IPS-20b (cell line): ENCODE results near the gene IGF1R.

Source experiments
- H3K27ac ChIP-seq: one replicate; pipeline ENCODE4 v1.5.1; 2013; ENCODE audit warnings: low read length
- H3K27me3 ChIP-seq: 2 replicates; pipeline ENCODE4 v1.6.1; 2013; ENCODE audit warnings: mild to moderate bottlenecking, low read length, inconsistent platforms; ENCODE audit not compliant: insufficient read depth
- H3K36me3 ChIP-seq: 2 replicates; pipeline ENCODE4 v1.6.1; 2013; ENCODE audit warnings: low read depth, mild to moderate bottlenecking, inconsistent platforms, low read length, moderate library complexity; ENCODE audit not compliant: insufficient read depth
- H3K4me1 ChIP-seq: 2 replicates; pipeline ENCODE4 v1.6.1; 2013; ENCODE audit warnings: mild to moderate bottlenecking, control low read depth, inconsistent platforms, low read length, moderate library complexity; ENCODE audit not compliant: insufficient read depth
- H3K4me3 ChIP-seq: 2 replicates; pipeline ENCODE4 v1.5.1; 2013; ENCODE audit warnings: mild to moderate bottlenecking, low read length, inconsistent platforms
- H3K9ac ChIP-seq: 2 replicates; pipeline ENCODE4 v1.6.1; 2013; ENCODE audit warnings: low read depth, mild to moderate bottlenecking, inconsistent platforms, low read length, moderate library complexity
- H3K9me3 ChIP-seq: 2 replicates; pipeline ENCODE4 v1.6.1; 2013; ENCODE audit warnings: mild to moderate bottlenecking, low read depth, low read length, inconsistent platforms; ENCODE audit not compliant: insufficient read depth

The IGF1R gene

DNA sequence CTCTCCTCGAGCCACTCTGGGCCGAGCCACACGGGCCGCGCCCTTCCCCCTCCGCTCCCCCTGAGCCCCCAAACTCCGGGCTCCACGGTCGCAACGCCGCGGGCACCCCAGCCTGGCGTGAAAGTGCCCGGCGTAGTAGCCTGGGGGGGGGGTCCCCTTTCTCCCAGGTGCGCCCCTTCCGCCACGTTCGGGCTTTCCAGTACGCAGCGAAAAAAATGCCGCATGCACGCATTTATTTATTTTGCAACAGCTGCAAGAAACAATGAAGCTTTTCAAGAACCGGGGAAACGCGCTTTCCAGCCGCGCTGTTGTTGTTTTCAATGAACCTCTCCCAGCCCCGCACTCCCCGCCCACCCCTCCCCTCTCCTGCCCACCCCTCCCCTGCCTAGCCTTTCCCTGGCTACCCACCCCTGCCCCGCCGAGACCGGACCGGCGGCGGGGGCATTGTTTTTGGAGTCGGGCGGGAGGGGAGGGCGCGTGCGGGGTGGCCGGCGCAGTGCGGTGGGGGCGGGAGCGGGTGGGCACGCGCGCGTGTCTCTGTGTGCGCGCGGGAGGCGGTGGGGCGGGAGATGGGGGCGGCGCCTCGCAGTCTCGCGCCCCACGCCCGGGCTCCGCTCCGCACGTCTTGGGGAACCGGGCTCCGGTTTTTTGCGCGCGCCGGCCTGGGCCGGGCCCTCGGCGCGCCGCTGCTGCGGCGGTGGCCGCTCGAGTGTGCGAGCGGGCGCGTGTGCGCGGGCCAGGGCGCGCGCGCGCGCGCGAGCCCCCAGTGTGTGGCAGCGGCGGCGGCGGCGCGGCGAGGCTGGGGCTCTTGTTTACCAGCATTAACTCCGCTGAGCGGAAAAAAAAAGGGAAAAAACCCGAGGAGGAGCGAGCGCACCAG lies at the start of gene IGF1R:
IGF1R (plus strand) TSS at position 766 of the 880 bp plus-strand sequence. CDS start 1,043 bp downstream, outside the sequence.
- no peaks in the 10 kb centered on the region for H3K9me3 ChIP-seq
- peak within 1 kb of the TSS; percentile 99 for H3K4me3 ChIP-seq
- H3K9ac ChIP-seq: peak within 1 kb of the TSS; percentile 92; the same call in 1 of the 2 replicates
- H3K4me1 ChIP-seq: peaks cover 15% of the 10 kb centered on the region; the same call in 1 of the 2 replicates
- H3K27me3 ChIP-seq: peaks cover 26% of the 10 kb centered on the region; the same call in 1 of the 2 replicates
- H3K27ac ChIP-seq: peak within 1 kb of the TSS; percentile 90
- H3K36me3 ChIP-seq: no peaks in the 10 kb centered on the region

DNA sequence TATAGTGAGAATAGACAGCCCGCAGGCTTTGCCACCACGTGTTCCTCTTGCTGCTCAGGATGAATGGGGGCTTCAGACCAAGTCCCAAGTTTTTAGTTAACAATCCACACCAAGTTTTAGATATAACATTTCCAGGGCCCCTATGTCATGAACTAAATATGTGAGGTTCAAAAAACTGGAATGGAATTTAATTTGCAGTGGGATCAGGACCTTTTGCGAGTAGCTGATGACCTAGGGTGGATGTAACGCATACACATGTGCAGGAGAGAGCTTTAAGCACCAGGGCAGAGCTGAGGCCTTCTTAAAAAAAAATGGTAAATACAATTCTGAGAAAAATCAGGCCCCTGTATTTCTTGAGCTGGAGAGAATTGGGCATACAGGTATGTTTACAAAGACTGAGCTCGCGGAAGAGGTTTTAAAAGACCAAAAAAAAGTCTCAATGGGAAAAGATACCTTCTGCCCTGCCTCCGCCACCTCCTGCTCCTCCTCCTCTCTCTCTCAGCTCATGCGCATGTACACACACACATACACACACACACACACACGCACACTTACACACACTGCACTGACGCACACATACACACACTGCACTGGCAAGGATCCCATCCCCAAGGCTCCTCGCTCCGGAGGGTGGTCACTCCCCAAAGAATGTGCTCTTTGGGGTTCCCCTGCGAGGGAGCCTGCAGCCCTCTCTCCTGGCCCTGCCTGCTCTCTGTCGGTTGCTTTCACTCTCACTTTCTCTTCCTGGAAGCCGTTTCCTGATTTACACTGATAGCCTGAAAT lies 48.2 kb upstream of the IGF1R start:
- Histone ChIP-seq H3K9ac (peak overlapping the region; percentile 5; the same call in 1 of the 2 replicates), H3K36me3 (no peaks in the 10 kb centered on the region), H3K27ac (no peak overlapping the region), H3K4me3 (peak overlapping the region; percentile 25; the same call in 1 of the 2 replicates), H3K9me3 (peaks cover 4% of the 10 kb centered on the region; the same call in 1 of the 2 replicates), H3K27me3 (0 out of 2 replicates have a peak, but pooled peaks cover 5% of the 10 kb centered on the region), H3K4me1 (peaks cover 12% of the 10 kb centered on the region)

- no peaks in the 10 kb centered on the region for H3K27me3 ChIP-seq
- no peak overlapping the region for H3K9ac ChIP-seq
- H3K9me3 ChIP-seq: peaks cover 4% of the 10 kb centered on the region; the same call in 1 of the 2 replicates
- H3K4me1 ChIP-seq: peaks cover 8% of the 10 kb centered on the region
- H3K4me3 ChIP-seq: no peak overlapping the region
- no peaks in the 10 kb centered on the region for H3K36me3 ChIP-seq
- no peak overlapping the region for H3K27ac ChIP-seq
Observed at GRCh38 chr15:98604983-98605382, 43.4 kb upstream of the IGF1R start.

DNA sequence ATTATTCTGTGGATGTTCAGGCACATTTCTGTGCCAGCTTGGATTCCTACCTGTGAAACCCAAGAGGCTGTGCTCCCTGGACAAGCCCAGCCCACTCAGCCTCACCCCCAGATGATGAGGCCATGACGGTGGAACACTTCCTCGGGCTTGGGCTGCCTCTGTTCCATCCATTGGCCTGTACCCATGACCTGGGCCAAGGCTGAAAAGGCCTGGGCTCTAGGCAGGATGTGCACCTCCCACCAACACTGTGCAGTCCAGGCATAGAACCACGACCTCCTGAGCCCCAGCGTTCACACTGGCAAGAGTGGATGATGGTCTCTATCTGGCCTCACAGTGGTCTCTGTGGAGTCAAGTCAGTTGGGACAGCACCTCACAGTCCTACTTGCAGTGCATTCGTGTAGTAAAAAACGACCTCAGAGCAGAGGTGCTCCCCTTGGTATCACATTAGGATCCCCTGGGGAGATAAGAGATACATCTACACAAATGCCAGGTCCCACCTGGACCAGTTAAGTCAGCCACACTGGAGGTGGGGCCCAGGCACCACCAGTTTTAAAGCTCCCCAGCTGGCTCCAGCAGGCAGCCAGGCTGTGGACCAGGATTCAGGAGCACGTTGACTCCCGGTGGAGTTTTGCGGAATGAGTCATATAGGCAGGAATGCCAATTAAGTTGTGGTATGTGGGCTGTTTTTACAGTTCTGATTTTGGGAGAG lies 39.0 kb upstream of the IGF1R start:
- H3K27ac ChIP-seq: no peak overlapping the region
- H3K36me3 ChIP-seq: no peaks in the 10 kb centered on the region
- H3K4me1 ChIP-seq: peaks cover 4% of the 10 kb centered on the region; the same call in 1 of the 2 replicates
- H3K9me3 ChIP-seq: no peaks in the 10 kb centered on the region
- no peak overlapping the region for H3K9ac ChIP-seq
- H3K27me3 ChIP-seq: no peaks in the 10 kb centered on the region
- no peak overlapping the region for H3K4me3 ChIP-seq

DNA sequence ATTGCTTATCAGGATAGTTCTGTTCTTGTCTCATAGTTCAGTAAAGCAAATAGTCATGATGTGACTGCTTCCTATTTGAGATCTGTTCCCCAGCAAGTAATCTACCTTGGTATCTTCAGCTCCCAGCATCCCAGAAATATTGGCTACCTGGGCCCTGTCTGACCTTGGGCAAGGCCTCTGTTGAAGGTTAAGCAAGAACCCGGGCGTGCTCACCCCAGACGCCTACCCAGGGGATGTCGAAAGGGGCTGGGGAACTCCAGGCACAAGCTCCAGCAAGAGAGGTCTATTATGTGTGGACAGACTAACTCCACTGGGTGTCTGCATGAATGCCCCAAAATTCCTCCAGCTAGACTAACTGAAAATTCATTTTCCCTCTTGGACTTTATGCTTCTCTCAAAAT lies 37.3 kb upstream of the IGF1R start:
- H3K9ac ChIP-seq: no peak overlapping the region

DNA sequence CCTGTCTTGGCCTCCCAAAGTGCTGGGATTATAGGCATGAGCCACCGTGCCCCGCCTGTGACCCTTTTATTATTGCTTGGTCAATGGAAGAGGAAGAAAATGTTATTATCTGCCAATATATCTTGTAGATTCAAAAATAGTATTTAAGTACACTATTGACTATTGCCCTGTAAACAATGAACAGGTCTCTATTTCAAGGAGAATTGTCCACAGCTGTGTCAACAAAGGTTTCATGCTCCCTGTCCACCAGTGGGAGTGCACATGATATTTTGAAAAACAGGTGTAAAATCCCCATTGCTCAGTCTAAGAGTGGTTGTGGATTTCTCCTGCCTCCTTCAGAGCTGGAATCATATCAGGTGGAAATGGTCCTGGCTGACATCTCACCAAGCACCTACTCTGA lies 36.5 kb upstream of the IGF1R start:
- Histone ChIP-seq H3K36me3 (no peaks in the 10 kb centered on the region), H3K27me3 (no peaks in the 10 kb centered on the region), H3K4me3 (no peak overlapping the region), H3K9me3 (no peaks in the 10 kb centered on the region), H3K9ac (no peak overlapping the region), H3K27ac (no peak overlapping the region), H3K4me1 (peaks cover 4% of the 10 kb centered on the region; the same call in 1 of the 2 replicates)

More for the DNA sequence above, 37.3 kb upstream of the IGF1R start:
- Histone ChIP-seq H3K27ac (no peak overlapping the region), H3K36me3 (no peaks in the 10 kb centered on the region), H3K4me1 (peaks cover 4% of the 10 kb centered on the region; the same call in 1 of the 2 replicates), H3K27me3 (no peaks in the 10 kb centered on the region), H3K4me3 (no peak overlapping the region), H3K9me3 (no peaks in the 10 kb centered on the region)

DNA sequence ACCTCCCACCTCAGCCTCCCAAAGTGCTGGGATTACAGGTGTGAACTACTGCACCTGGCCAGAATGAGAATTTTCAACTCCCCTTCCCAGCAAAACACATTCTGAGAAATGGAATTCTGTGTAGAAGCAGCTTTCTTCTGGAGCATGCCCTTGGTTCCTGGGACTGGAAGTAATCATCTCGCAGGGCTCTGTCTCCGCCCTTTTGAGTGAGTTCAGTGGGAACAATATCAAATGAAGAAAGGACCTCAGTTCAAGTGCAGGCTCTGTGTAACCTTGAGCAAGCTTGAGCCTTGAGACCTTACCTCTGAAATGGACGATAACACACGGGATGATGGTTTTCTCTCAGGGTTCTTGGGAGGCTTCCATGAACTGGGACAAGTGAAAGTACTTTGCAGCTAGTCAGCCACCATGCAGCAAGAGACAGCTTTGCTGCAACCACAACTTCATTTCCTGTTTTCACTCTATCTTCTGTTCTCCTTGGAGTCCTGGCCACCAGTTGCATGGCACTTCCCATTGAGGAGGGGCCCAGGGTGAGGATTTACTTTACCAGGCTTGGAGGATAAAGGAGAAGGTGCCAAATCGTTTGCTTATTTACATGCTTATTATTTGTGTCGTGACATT lies 35.7 kb upstream of the IGF1R start:
- Histone ChIP-seq H3K4me1 (peaks cover 4% of the 10 kb centered on the region; the same call in 1 of the 2 replicates), H3K27ac (no peak overlapping the region), H3K9ac (no peak overlapping the region), H3K4me3 (no peak overlapping the region), H3K27me3 (no peaks in the 10 kb centered on the region), H3K9me3 (no peaks in the 10 kb centered on the region), H3K36me3 (no peaks in the 10 kb centered on the region)

DNA sequence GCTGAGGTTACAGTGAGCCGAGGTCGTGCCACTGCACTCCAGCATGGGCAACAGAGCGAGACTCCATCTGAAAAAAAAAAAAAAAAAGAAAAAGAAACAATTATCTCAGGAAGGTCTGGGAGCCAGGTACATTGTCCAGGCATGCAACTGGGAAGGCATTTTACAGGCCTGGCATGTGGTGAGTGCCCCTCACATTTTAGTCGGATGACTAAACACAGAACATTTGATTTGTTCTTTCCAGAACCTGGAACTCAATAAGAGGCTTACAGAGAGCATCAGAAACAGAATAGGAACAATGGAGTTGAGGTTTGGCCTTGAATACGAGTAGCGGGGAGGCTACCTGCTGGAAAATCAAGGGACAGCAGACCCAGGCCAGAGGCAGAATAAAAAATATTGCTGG lies 33.7 kb upstream of the IGF1R start:
- Histone ChIP-seq H3K9ac (no peak overlapping the region), H3K27ac (no peak overlapping the region), H3K4me3 (no peak overlapping the region), H3K27me3 (no peaks in the 10 kb centered on the region), H3K9me3 (no peaks in the 10 kb centered on the region), H3K36me3 (no peaks in the 10 kb centered on the region), H3K4me1 (no peaks in the 10 kb centered on the region)

GRCh38 chr15:98616397-98616796 lies 31.9 kb upstream of the IGF1R start:
- no peak overlapping the region for H3K4me3 ChIP-seq
- H3K27ac ChIP-seq: no peak overlapping the region
- H3K36me3 ChIP-seq: no peaks in the 10 kb centered on the region
- no peak overlapping the region for H3K9ac ChIP-seq
- no peaks in the 10 kb centered on the region for H3K9me3 ChIP-seq
- H3K4me1 ChIP-seq: no peaks in the 10 kb centered on the region
- no peaks in the 10 kb centered on the region for H3K27me3 ChIP-seq

GRCh38 chr15:98617328-98617980 lies 30.9 kb upstream of the IGF1R start:
- no peak overlapping the region for H3K9ac ChIP-seq
- H3K4me3 ChIP-seq: no peak overlapping the region
- no peaks in the 10 kb centered on the region for H3K9me3 ChIP-seq
- no peaks in the 10 kb centered on the region for H3K36me3 ChIP-seq
- H3K4me1 ChIP-seq: no peaks in the 10 kb centered on the region
- H3K27ac ChIP-seq: no peak overlapping the region
- H3K27me3 ChIP-seq: no peaks in the 10 kb centered on the region
